Fibroblast of gingiva (primary cell): Measurements from ENCODE around the gene SI.
"Not testable (repeated sequence)": the region's sequence is repeated elsewhere in the genome, so short reads cannot be mapped to it uniquely, and the experiment has no call there.

Experiments
- DNase-seq: peaks from one replicate; pipeline ENCODE4 v3.0.0-alpha.2; 2011; ENCODE audit warnings: low read depth

Gene SI

DNA sequence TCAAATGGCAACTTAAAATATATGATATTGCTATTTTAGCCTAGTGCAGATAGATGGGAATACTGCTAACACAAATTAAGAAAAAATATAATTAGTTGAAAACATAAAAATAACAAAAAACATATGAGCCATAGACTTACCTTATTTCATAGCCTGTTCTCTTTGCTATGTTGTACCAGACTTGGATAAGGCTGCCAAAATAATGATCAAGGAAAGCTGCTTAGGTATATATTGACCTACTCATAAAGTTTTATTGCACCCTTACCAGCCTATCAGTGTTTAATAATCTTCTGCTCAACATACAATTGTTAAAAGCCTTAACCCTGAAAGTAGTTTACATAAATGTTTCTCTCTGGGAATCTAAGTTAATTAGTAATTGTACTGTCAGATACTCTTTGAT is at the start of gene SI:
SI (minus strand) TSS at position 204 of the 400 bp plus-strand sequence. CDS start 2,484 bp downstream, outside the sequence.
- no peak for DNase-seq

DNA sequence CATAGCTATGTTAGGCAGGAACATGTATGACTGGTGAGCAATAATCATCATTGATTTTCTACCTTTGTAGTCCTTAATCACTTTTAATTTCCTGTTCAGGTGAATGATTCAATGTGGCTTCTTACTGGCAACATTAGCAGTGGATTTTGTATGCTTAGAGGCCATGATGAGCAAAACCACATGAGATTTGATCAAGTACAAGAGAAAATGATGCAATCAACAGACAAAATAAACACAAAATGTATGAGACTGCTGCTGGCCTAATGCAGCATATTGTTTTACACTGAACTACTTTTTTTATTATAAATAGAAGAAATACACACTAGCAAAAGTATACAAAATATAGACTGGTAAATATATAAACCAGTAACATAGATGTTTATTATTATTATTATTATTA is 47.5 kb upstream of the SI start:
- peak; percentile 24 for DNase-seq

DNA sequence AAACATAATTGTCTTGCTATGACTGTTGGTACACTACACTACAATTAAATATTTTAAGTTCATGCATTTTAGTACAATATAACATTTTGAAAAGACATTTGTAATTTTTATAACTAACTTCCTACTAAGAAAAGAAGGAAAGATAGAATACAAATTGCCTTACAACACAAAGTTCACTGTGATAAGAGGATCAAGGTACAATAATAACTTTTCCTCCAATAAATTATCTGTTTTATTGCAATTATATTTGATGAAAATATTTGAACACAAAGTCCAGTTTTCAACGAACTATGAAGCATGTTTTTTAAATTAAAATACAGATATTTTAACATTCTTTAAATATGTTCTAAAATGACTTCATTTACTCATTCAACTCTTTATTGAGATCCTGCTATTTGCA is 33.1 kb upstream of the SI start:
- no peak for DNase-seq

- no peak for DNase-seq
Observed at GRCh38 chr3:165103616-165104015, 25.3 kb upstream of the SI start.

GRCh38 chr3:165082650-165083049 is 4.4 kb upstream of the SI start:
- DNase-seq = no peak

DNA sequence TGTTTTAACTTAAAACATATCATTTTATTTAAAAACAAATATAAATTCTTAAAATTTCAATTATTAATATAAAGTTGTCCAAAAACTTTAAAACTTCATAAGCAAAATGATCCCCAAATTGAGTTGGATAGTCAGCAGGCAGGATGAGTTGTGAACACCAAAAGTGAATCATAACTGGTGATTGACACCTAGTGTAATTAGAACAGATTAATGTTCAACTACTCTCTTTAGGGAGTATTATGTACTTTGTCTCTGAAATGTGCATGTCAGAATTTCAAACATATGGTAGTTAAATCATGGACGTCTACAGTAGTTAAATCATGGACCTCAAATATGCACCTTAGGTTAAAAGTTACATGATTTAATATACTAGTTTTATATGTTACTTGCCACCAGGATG is 2.9 kb upstream of the SI start:
- no peak for DNase-seq

GRCh38 chr3:165075695-165076094 is 2.6 kb downstream of the SI start:
- no peak for DNase-seq

GRCh38 chr3:165070682-165071081 is 7.6 kb downstream of the SI start:
- no peak for DNase-seq

GRCh38 chr3:165056510-165056909 is 21.8 kb downstream of the SI start:
- no peak for DNase-seq

GRCh38 chr3:165040186-165040585 is 38.1 kb downstream of the SI start:
- DNase-seq = no peak

DNA sequence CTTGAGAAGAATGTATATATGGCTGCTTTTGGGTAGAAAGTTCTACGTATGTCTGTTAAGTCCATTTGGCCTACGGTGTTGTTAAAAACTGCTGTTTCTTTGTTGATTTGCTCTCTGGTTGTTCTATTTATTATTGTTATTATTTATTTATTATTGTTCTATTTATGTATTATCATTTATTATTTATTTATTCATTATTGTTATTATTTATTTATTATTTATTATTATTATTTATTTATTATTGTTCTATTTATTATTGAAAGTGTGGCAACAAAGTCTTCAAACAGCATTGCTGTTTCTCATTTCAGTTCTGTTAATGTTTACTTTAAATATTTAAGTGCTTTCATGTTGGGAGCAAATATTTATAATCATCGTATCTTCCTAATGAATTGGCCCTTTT is 66.7 kb downstream of the SI start:
- DNase-seq = no peak

- DNase-seq = no peak
Observed at GRCh38 chr3:164984947-164985346, 93.3 kb downstream of the SI start.

GRCh38 chr3:164962610-164963009 is 115.7 kb downstream of the SI start:
- no peak for DNase-seq

DNA sequence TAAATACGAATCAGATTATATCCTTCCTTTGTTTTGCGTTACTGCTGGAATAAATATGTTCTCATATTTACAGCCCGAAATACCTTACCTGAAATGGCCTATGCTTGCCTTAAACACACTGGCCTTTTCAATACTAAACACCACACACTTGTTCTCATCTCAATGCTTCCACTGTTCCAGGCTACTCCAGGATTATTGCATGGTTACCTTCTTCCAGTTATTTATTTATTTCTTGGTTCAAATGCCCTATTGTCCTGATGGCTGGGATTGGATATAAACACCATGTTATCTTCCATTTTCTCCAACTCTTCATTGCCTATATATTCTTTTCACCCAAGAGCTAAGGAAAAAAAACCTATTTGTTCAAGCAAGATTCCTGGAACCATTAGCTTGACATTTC is 125.3 kb downstream of the SI start:
- DNase-seq = no peak

DNA sequence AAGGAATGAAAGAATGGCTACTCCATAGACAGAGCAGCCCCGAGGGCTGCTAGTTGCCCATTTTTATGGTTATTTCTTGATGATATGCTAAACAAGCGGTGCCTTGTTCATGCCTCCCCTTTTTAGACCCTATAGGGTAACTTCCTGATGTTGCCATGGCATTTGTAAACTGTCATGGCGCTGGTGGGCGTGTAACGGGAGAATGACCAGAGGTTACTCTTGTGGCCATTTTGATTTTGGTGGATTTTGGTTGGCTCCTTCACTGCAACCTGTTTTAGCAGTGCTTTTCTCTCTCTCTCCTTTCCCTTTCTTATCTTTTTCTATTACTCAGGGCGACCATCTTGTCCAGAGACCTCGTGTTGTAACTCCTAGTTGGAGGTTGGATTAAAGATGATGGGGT is 126.9 kb downstream of the SI start:
- not testable (repeated sequence) for DNase-seq

- no peak for DNase-seq
Observed at GRCh38 chr3:164940745-164941144, 137.6 kb downstream of the SI start.

DNA sequence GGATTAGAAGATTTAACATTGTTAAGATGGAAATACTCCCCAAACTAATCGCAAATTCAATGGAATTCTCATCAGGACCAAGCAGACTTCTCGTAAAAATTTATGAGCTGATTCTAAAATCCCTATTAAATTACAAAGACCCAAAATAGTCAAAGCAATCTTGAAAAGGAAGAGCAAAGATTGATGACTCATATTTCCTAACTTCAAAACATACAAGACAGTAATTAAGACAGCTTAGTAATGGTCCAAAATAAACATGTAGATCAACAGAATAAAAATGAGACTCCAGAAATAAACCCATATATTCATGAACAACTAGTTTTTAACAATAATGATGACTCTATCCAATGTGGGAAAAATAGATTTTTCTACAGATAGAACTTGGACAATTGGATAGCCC is 148.7 kb downstream of the SI start:
- DNase-seq = peak; percentile 3
